AG10803 (cell line): ENCODE measurements around the gene TGM2.

Source experiments
- DNase-seq: peaks from one replicate; pipeline ENCODE4 v3.0.0; 2010; ENCODE audit warnings: low read depth
- H3K4me3 ChIP-seq: 2 replicates; pipeline ENCODE4 v1.5.1; 2011; ENCODE audit warnings: mild to moderate bottlenecking, low read length, control low read depth
- TF ChIP-seq, protein P1 (sequence below): conservative IDR thresholded peaks from 2 replicates; pipeline ENCODE4 v1.5.1; 2011; ENCODE audit warnings: mild to moderate bottlenecking, low read length, control low read depth, inconsistent platforms

TGM2 gene

DNA sequence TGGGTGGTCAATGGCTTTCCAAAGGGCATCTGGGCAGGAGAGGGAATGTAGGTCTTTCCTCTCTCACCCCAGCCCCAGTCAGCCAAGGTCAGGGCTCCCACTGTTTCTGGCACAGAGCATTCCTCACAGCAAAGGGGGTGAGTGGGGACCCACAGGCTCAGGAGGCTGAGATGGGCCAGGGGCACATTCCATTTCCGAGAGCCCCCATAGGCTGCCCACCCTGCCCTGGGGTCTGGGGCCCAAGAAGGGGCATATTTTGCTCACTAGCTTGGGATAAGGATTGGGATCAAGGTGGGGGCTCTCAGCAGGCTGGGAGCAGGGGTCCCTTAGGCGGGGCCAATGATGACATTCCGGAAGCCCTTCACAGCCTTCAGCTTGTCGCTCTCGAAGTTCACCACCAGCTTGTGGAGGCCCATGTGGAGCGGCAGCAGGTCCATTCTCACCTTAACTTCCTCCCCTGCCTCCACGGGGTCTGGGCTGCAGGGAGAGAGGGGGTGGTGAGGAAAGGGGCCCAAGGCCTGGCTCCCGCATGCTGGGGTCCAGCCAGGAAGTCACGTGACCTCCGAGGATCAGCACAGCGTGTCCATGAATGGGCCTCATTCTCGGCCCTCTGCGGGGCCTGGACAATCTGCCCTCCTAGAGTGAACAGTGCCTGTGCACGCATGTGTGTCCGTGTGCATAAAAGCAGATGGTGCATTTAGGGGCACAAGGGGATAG lies 35.0 kb downstream of the TGM2 start:
- no peak overlapping the region for H3K4me3 ChIP-seq
- no peak for DNase-seq
- TF ChIP-seq, protein P1, sequence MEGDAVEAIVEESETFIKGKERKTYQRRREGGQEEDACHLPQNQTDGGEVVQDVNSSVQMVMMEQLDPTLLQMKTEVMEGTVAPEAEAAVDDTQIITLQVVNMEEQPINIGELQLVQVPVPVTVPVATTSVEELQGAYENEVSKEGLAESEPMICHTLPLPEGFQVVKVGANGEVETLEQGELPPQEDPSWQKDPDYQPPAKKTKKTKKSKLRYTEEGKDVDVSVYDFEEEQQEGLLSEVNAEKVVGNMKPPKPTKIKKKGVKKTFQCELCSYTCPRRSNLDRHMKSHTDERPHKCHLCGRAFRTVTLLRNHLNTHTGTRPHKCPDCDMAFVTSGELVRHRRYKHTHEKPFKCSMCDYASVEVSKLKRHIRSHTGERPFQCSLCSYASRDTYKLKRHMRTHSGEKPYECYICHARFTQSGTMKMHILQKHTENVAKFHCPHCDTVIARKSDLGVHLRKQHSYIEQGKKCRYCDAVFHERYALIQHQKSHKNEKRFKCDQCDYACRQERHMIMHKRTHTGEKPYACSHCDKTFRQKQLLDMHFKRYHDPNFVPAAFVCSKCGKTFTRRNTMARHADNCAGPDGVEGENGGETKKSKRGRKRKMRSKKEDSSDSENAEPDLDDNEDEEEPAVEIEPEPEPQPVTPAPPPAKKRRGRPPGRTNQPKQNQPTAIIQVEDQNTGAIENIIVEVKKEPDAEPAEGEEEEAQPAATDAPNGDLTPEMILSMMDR = no peak

DNA sequence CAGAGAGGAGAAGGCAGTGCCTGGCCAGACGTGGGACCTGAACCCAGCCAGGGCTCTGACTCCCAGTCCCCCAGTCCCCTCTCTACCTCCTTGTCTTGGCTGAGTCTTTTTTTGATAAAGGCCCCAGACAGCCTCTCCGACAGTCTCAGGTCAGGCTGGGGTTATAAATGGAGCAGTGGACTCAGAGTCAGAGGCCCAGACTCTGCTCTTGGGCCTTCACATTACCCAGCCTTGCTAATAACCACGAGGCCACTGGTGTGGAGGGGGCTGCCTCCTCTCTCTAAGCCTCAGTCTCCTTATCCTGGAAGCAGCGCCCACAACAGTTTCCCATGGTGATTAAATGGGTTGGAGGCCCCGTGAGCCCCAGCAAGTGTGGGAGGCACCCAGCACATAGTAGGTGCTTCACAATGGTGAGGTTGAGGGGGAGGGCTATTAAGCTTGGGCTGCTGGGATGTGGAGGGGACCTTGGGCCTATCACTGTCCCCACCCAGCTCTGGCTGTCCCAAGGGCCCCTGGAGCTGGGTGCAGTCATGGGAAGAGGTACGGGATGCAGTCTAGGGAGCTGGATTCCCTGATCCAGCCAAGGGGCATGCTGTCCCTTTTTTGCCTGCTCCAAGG lies 35.7 kb downstream of the TGM2 start:
- H3K4me3 ChIP-seq = no peak overlapping the region
- TF ChIP-seq, protein P1 = no peak
- DNase-seq = no peak

DNA sequence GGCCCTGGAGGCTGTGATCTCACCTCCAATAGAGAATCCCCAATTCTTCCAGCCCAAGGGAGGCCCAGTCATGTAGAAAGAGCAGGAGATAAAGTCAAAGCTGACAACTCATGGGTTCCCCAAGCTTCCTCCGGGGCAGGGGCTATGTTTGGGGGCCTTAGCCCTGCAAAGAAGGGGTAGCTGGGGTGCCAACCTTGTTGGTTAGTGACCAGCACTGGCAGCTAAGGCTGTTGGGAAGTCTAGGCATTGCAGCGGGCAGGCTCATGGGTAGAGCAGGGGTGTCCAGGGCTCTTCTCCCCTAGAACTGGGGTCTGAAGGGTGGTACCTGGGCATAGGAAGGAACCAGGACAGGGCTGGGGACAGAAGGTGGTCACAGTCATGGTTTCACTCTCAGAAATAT lies 36.4 kb downstream of the TGM2 start:
- no peak overlapping the region for H3K4me3 ChIP-seq
- no peak for DNase-seq
- TF ChIP-seq, protein P1 = no peak

DNA sequence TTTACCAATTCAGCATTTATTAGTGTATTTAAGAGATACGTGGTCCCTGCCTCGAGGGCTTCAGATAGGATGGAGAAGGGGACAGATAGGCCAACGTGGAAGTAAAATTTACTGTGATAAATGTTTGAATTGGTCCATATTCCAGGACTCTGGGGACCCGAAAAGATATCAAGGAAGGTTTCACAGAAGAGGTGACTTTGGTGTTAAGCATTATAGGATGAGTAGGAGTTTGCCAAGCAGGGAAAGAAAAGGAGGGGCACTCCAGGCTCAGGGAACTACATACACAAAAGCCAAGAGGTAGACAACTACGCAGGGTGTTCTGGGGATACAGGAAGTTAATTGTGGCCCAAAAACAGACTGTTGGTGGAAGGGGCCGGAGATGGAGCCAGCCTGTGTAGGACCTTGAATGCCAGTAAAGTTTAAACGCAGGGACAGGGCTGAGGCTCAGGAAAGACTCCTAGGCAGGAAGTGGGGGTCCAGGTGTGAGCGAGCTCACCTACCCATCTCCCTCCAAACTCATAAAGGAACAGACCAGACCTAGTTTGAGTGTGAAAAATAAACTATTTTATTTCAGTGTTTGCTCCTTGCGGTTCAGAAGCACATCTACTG lies 37.0 kb downstream of the TGM2 start:
- no peak overlapping the region for H3K4me3 ChIP-seq
- DNase-seq = no peak
- TF ChIP-seq, protein P1 = no peak

DNA sequence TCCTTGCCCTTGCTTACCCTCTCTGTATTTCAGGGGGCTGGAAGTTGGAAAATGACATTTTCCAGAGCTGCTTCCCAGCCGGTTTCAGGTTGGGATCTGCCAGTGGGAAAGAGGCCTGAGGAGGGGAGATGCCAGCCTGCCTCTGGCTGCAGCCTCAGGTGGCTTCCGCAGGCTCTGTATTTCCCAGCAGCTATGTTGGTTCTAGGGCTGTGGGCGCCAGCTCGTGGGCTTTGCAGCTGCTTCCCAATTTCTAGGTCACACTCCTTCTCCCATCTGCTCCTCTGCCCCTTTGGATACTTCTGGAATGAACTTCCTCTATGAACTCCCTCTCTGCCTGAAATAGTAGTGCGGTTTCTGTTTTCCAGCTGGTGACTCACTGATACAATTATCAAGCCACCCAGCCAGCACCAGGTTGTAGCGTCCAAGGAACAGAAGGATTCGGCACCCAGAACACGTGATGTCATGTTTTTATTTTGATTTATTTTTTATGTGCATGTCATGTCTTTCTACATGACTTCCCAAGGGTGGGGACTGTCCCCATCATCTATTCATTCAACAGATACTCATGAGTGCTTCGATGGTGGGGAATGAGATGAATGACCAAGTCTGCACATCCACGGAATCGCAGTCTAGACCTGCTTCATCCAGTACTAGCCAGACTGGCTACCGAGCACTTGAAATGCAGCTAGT lies 38.0 kb downstream of the TGM2 start:
- TF ChIP-seq, protein P1 = no peak
- DNase-seq = peak; percentile 67

DNA sequence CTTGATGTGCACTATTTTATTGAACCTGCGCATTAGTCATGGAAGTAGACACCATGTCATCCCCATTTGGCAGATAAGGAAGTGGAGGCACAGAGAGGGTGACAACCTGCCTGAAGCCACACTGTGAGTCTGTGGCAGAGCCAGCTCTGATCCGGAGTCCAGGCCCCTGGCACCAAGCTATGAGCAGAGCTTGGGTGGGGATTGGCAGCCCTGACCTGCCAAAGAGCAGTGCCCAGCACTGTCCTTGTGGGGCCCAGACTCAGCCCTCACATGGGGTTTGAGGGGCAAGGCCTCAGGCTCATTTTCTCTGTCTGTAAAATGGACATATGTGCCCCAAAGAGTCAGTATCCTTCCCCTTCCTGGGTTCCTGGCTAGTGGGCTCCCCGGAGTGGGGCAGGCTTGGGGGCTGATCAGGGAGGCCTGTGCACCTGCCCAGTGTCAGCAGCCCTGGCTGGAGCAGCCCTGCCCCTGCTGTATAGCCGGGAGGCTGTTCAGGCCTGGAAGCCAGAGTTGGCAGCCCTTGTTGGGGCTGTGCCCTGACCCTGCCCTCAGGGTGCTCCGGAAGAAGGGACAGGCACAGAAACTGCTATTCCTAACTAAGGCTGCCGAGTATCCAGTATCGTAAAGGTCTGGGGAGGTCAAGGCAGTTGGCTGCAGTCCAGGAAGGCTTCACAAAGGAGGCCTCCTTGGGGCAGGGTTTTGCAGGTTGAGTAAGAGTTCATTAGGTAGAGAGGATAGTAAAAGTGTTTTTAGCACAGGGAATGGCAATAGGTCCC lies 38.7 kb downstream of the TGM2 start:
- no peak for DNase-seq
- H3K4me3 ChIP-seq = no peak overlapping the region
- TF ChIP-seq, protein P1 = no peak

More for the DNA sequence above, 38.0 kb downstream of the TGM2 start:
- H3K4me3 ChIP-seq = no peak overlapping the region
